AG09309 (cell line): ENCODE data around the gene LRP1B.

Experiments used
- DNase-seq: peaks from one replicate; pipeline ENCODE4 v3.0.0-alpha.2; 2010; ENCODE audit warnings: low read depth
- H3K4me3 ChIP-seq: 2 replicates; pipeline ENCODE4 v1.5.1; 2011; ENCODE audit warnings: mild to moderate bottlenecking, low read depth, low read length, moderate library complexity; ENCODE audit not compliant: control insufficient read depth
- CTCF ChIP-seq: IDR thresholded peaks from 2 replicates; pipeline ENCODE4 v1.5.1; 2011; ENCODE audit warnings: mild to moderate bottlenecking, low read depth, low read length, inconsistent platforms; ENCODE audit not compliant: insufficient read depth, control insufficient read depth; ENCODE audit errors: missing control alignments

The LRP1B gene

DNA sequence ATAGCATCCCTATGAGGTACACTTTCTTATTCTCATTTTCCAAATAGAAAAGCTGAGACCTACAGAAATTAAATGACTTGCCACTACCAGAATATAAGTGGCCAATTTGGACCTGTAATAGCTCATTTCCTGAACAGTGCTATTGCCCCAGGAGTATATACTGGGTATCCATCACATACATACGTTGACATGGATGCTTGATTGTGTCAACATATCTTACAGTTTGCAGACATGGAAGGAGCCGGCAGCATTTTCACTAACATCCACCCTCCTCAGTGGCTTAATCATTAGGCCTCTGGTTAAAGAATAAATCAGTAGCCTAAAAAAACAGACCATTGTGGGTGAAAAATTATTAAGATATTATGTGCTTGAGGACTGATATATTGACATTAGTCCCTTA lies 829.3 kb downstream of the LRP1B start:
- no peak for DNase-seq
- TF ChIP-seq CTCF: no peak
- H3K4me3 ChIP-seq: no peak overlapping the region

- no peak for TF ChIP-seq CTCF
- DNase-seq: no peak
Observed at GRCh38 chr2:141280037-141280436, 850.8 kb downstream of the LRP1B start.

DNA sequence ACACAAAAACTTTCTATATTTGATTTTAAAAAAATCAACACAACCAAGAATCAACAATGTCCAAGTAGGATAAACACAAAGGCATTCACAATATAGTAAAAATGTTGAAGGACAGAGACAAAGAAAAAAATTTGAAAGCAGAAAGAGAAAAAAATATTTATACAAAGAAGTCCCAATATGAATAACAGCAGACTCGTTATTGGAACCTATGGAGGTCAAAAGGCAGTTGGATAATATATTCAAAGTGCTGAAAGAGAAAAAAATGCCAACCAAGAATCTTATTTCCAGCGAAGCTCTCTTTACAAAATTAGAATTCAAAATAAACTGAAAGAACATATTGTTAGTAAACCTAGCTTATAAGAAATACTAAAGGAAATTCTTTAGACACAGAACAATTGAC lies 859.5 kb downstream of the LRP1B start:
- TF ChIP-seq CTCF: no peak
- H3K4me3 ChIP-seq: no peak overlapping the region
- DNase-seq: no peak

More at GRCh38 chr2:141280037-141280436, 850.8 kb downstream of the LRP1B start:
- H3K4me3 ChIP-seq: no peak overlapping the region

GRCh38 chr2:141264848-141265247 lies 866.0 kb downstream of the LRP1B start:
- no peak for DNase-seq
- TF ChIP-seq CTCF: no peak

DNA sequence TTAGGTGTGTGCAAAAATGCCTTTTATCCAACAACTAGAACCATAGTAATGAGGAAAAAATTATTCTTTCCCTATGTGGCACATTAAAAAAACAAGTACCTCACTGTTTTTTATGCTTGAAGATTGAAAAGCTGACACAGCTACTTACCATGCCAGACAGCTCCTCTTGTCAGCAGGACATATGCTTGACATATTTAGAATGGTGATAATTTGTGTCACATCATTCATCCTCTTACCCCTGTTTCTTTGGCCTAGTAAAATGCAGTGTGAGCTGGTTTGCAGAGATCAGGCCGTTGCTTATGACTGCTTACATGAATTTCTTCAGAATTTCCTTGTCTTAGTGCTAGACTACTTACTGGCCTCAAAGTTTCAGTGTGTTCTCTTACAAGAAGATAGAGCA lies 869.9 kb downstream of the LRP1B start:
- DNase-seq: no peak
- no peak for TF ChIP-seq CTCF
- no peak overlapping the region for H3K4me3 ChIP-seq

More at GRCh38 chr2:141264848-141265247, 866.0 kb downstream of the LRP1B start:
- no peak overlapping the region for H3K4me3 ChIP-seq

DNA sequence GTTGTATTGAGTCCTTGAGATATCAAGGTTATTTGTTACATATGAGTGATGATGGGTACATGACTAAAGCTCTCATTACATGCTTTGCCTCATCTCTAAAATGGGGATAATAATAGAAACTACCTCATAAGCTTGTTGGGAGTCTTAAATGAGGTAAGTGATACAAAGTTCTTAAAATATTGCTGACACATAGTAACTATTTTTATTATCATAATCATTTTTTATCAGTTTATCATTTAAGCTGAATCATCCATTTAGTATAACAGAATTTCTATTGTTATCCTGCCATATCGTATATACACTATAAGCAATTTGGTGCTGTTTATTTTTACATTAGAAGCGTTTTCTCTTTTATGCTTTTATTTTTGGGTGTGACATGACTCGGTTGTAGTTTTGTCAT lies 871.1 kb downstream of the LRP1B start:
- DNase-seq: no peak
- no peak for TF ChIP-seq CTCF
- H3K4me3 ChIP-seq: no peak overlapping the region

DNA sequence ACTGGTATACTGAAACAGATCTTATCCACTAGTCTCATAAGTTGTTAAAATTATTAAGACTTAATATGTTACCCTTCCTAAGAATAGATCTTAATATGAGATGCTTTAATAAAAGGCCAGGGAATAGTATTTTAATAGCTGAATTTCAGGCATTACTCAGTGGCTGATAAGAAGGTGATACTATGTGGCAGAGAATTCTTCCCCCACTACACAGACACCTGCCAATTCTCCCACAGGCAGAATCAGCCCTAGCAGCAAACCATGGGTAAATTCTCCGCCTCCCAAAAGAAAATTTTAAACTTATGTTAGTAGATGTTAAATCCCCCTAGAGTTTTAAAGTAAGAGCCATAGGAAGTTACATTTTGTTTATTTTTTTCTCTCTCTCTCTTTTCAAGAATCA lies 888.8 kb downstream of the LRP1B start:
- DNase-seq: no peak
- TF ChIP-seq CTCF: no peak
- H3K4me3 ChIP-seq: no peak overlapping the region
